Measurements from ENCODE around the gene RPL18A.

GRCh38 chr19:17908244-17908643 is 48.5 kb downstream of the RPL18A start:
- TF ChIP-seq EZH2phosphoT487 (IDR thresholded peaks at IDR 0.05; ENCODE audit: borderline replicate concordance) (no peak), CTCF (conservative IDR thresholded peaks at IDR 0.05; ENCODE audit: low read length) (no peak)
